ENCODE data around the gene CALCOCO1. TPM values are rescaled to one million over a fixed set of nuclear protein-coding genes. Genes with fewer than 3 reads are reported as not detected.

Gene CALCOCO1
- total and polyA plus RNA-seq, 4 donors = 24.4 to 67.4 (median 43.2) TPM

DNA sequence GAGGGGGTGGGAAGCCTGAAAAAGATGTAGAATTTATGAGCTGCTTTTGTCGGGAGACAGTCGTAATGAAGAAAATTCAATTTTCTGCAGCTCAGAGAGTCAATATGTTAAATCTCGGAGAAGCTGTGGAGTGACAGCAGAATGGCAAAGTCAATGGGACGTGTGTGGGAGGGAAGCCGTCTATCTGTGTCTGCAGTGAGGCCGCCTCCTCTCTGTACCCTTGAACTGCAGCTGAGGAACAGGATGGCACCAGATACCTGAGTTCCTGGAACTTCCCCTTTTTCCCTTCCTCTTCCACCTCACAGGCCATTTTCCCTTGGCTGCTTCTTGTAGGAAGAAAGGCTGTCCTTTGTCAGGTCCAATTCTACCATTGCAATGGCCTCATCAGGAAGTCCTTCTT, 9.3 kb upstream of the CALCOCO1 start (continued):
- TF ChIP-seq, protein P1, sequence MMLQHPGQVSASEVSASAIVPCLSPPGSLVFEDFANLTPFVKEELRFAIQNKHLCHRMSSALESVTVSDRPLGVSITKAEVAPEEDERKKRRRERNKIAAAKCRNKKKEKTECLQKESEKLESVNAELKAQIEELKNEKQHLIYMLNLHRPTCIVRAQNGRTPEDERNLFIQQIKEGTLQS (IDR thresholded peaks at IDR 0.05) = no peak
- no peak for TF ChIP-seq NR2F2 (IDR thresholded peaks at IDR 0.05)
- TF ChIP-seq RXRA (IDR thresholded peaks at IDR 0.05) = no peak
- TF ChIP-seq, protein P2, sequence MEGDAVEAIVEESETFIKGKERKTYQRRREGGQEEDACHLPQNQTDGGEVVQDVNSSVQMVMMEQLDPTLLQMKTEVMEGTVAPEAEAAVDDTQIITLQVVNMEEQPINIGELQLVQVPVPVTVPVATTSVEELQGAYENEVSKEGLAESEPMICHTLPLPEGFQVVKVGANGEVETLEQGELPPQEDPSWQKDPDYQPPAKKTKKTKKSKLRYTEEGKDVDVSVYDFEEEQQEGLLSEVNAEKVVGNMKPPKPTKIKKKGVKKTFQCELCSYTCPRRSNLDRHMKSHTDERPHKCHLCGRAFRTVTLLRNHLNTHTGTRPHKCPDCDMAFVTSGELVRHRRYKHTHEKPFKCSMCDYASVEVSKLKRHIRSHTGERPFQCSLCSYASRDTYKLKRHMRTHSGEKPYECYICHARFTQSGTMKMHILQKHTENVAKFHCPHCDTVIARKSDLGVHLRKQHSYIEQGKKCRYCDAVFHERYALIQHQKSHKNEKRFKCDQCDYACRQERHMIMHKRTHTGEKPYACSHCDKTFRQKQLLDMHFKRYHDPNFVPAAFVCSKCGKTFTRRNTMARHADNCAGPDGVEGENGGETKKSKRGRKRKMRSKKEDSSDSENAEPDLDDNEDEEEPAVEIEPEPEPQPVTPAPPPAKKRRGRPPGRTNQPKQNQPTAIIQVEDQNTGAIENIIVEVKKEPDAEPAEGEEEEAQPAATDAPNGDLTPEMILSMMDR (IDR thresholded peaks at IDR 0.05; ENCODE audit: low read depth, low read length, missing input control) = no peak
- no peak for TF ChIP-seq YY1 (IDR thresholded peaks at IDR 0.05)
- no peak for TF ChIP-seq RAD21 (IDR thresholded peaks at IDR 0.05)
- TF ChIP-seq GABPA (IDR thresholded peaks at IDR 0.05 in 1 of 2, conservative IDR thresholded peaks at IDR 0.05 in 1 of 2) = no peak

DNA sequence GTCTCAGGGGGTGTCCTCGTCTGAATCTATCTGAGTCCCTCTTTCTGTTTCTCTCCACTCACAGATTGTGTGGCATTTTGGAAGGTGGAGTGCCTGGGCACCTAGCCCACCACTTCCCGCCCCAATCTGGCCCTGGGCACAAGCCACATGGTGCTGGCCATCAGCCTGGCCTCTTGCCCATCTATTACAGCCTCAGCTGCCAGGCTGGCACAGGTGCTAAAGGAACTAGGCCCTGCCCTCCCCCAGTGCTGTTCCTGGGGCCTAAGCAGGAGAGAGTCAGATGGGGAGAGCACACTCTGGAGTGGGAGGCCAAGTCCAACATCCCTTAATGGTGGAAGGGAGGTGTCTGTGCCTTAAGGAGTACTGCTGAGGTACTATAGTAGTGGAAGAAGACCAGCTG, 8.3 kb upstream of the CALCOCO1 start:
- H3K9ac ChIP-seq (ENCODE audit: low read depth in 1 of 2, low read length in 2 of 2) = no peak overlapping the region
- peaks cover 4 to 12% (median 7%) of the 10 kb centered on the region in 4 donors for H3K4me1 ChIP-seq (ENCODE audit: control insufficient read depth in 4 of 4, insufficient read depth in 4 of 4, low read length in 3 of 4)
- no peak for TF ChIP-seq RXRA (IDR thresholded peaks at IDR 0.05)
- TF ChIP-seq FOXA2 (IDR thresholded peaks at IDR 0.05) = no peak
- no peak for TF ChIP-seq FOXA1 (IDR thresholded peaks at IDR 0.05)
- TF ChIP-seq TAF1 (conservative IDR thresholded peaks at IDR 0.05) = no peak
- no peak for TF ChIP-seq NR2F2 (IDR thresholded peaks at IDR 0.05)
- no peak for TF ChIP-seq JUND (IDR thresholded peaks at IDR 0.05)
- no peak for TF ChIP-seq RAD21 (IDR thresholded peaks at IDR 0.05)
- no peaks in the 10 kb centered on the region for H3K36me3 ChIP-seq (ENCODE audit: control insufficient read depth in 4 of 4, insufficient read depth in 3 of 4, low read depth in 1 of 4, low read length in 3 of 4)
- WGBS = 50% methylated on average over 2 of the region's 2 CpGs
- H3K27me3 ChIP-seq (ENCODE audit: control insufficient read depth in 4 of 4, insufficient read depth in 4 of 4, low read length in 3 of 4) = peaks cover 0 to 13% (median 6%) of the 10 kb centered on the region in 4 donors
- DNase-seq (ENCODE audit: low spot score) = no peak
- no peak overlapping the region for H3K4me3 ChIP-seq (ENCODE audit: low read depth in 1 of 3, low read length in 3 of 3)
- no peak overlapping the region for H3K27ac ChIP-seq (ENCODE audit: low read depth in 1 of 2, low read length in 2 of 2)
- no peaks in the 10 kb centered on the region for H3K9me3 ChIP-seq (ENCODE audit: control insufficient read depth in 4 of 4, low read length in 3 of 4)

DNA sequence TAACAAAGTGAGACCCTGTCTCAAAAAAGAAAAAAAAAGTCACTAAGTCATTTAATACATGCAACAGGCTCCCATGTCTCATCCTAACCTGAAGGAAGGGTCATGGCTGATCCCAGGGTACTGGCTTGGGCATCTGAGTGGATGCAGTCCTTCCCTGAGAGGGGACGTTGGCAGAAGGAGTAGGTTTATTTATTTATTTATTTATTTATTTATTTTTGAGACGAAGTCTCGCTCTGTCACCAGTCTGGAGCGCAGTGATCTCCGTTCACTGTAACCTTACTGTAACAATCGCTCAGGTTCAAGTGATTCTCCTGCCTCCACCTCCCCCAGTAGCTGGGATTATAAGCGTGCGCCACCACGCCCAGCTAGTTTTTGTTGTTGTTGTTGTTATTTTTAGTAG, 7.2 kb upstream of the CALCOCO1 start:
- Histone ChIP-seq H3K4me3 (ENCODE audit: low read depth in 1 of 3, low read length in 3 of 3) (no peak overlapping the region), H3K9ac (ENCODE audit: low read depth in 1 of 2, low read length in 2 of 2) (no peak overlapping the region), H3K27me3 (ENCODE audit: control insufficient read depth in 4 of 4, insufficient read depth in 4 of 4, low read length in 3 of 4) (peaks cover 0 to 10% (median 3%) of the 10 kb centered on the region in 4 donors), H3K27ac (ENCODE audit: low read depth in 1 of 2, low read length in 2 of 2) (no peak overlapping the region), H3K36me3 (ENCODE audit: control insufficient read depth in 4 of 4, insufficient read depth in 3 of 4, low read depth in 1 of 4, low read length in 3 of 4) (no peaks in the 10 kb centered on the region), H3K4me1 (ENCODE audit: control insufficient read depth in 4 of 4, insufficient read depth in 4 of 4, low read length in 3 of 4) (peaks cover 3 to 9% (median 7%) of the 10 kb centered on the region in 4 donors), H3K9me3 (ENCODE audit: control insufficient read depth in 4 of 4, low read length in 3 of 4) (no peaks in the 10 kb centered on the region)
- TF ChIP-seq, protein P1 (IDR thresholded peaks at IDR 0.05) = no peak
- TF ChIP-seq TAF1 (conservative IDR thresholded peaks at IDR 0.05) (no peak), EGR1 (IDR thresholded peaks at IDR 0.05; ENCODE audit: low read depth in 2 of 2) (no peak), NR2F2 (IDR thresholded peaks at IDR 0.05) (no peak), RAD21 (IDR thresholded peaks at IDR 0.05) (no peak), HNF4G (IDR thresholded peaks at IDR 0.05) (no peak), JUND (IDR thresholded peaks at IDR 0.05) (no peak)
- TF ChIP-seq, protein P3, sequence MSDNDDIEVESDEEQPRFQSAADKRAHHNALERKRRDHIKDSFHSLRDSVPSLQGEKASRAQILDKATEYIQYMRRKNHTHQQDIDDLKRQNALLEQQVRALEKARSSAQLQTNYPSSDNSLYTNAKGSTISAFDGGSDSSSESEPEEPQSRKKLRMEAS (IDR thresholded peaks at IDR 0.05) = no peak
- TF ChIP-seq, protein P2 (IDR thresholded peaks at IDR 0.05; ENCODE audit: low read depth, low read length, missing input control) = no peak
- WGBS = 91% methylated on average over 9 of the region's 9 CpGs
- DNase-seq (ENCODE audit: low spot score) = no peak
